GM21737 (cell line): ENCODE measurements around the gene GATAD2A.

Experiments used
- ATAC-seq: cut with Tn5 transposase; IDR thresholded peaks from one replicate; pipeline ENCODE4 v1.9.1; 2021; ENCODE audit warnings: mild to moderate bottlenecking, moderate library complexity; ENCODE audit not compliant: unreplicated experiment

The GATAD2A gene

DNA sequence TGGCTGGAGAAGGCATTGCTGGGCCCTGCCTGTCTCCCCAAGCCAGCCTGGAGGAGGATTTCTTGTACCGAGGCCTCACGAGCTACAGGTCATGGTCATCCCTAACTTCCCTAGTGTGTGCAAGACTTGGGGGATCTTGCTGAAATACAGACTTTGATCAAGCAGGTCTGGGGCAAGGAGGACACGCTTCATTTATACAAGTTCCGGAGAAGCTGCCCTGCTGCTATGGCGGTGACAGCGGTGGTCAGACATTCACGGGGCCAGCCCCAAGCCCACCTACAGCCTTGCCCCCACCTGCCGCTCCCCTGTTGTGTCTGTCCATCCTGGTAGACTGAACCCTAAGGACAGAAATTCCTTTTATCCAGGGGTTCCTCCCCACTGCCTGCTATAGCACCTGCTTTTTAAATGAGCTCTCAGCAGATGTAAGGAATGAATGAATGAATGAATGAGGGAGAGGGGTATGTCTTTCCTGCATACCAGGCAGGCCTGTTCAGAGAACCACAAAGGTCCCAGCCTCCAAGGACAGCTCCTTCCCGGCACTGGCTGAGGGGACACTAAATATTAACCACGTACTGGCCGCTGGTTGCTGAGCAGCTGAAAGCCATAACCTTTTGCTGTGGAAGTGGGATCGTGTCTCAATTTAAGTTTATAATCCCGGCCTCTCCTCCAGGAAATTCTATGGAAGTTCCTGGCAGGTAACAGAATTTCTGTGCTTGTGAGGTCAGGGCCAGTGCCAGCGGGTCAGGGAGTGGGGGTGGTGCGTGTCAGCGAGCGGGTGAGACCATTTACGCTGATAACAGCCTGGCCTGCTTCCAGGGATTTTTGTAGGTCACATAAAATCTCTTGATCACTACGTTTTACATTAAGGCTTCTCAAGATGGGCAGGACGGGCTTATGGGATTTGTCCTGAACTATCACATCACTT, 82.7 kb downstream of the GATAD2A start:
- ATAC-seq = no peak

- ATAC-seq = no peak
These were observed 83.6 kb downstream of the GATAD2A start for GRCh38 chr19:19488875-19489690.

DNA sequence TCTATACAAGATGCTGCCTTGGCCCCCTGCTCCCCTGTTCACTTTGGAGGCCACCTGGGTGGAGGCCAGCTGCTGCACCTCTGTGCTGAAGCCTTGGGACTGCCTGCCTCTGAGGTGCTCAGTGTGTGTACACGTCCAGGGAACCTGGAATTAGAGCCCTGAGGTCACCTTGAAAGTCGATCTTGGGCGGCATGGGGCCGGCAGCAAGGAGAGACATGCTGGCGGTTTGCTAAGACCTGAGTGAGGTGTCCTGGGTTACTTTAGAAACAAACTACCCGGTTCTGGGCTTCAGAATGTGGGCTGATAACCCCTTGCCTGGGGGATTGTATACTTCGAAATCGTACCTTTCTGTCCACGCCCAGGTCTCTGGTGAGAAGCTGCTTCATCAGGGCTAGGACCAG, 84.3 kb downstream of the GATAD2A start:
- no peak for ATAC-seq

DNA sequence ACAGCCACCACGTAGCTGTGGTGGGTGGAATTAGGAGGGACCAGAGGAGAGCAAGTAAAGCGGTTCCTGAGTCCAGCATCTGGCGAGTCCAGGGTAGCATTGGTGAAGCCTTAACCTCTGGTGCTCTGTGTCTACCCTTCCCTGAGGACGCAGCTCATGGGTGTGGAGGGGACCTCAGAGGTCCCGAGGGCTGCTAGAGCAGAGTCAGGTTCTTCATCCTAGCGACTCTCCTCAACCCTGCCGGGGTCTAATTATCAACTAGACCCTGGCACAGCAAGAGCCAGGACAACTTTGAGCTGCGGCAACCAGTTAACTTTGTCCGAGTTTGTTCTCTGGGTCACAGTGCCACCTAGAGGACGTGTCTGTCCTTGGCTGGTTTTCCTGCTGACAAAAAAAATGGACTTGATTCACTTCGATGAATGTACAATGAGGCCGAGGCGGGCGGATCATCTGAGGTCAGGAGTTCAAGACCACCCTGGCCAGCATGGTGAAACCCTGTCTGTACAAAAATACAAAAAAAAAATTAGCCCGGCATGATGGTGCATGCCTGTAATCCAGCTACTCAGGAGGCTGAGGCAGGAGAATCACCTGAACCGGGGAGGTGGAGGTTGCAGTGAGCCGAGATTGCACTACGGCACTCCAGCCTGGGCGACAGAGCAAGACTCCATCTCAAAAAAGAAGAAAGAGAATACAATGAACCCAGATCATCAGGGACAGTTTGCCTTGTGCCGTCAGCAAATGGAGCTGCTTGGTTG, 84.9 kb downstream of the GATAD2A start:
- no peak for ATAC-seq

GRCh38 chr19:19491321-19492025, 86.0 kb downstream of the GATAD2A start:
- no peak for ATAC-seq

GRCh38 chr19:19492026-19492610, 86.6 kb downstream of the GATAD2A start:
- no peak for ATAC-seq

- ATAC-seq = no peak
These were observed 88.5 kb downstream of the GATAD2A start for GRCh38 chr19:19493841-19494546.

GRCh38 chr19:19495614-19496603, 90.4 kb downstream of the GATAD2A start:
- ATAC-seq = no peak

GRCh38 chr19:19498255-19498991, 92.9 kb downstream of the GATAD2A start:
- ATAC-seq = no peak

- ATAC-seq = no peak
These were observed 94.0 kb downstream of the GATAD2A start for GRCh38 chr19:19499272-19499995.

DNA sequence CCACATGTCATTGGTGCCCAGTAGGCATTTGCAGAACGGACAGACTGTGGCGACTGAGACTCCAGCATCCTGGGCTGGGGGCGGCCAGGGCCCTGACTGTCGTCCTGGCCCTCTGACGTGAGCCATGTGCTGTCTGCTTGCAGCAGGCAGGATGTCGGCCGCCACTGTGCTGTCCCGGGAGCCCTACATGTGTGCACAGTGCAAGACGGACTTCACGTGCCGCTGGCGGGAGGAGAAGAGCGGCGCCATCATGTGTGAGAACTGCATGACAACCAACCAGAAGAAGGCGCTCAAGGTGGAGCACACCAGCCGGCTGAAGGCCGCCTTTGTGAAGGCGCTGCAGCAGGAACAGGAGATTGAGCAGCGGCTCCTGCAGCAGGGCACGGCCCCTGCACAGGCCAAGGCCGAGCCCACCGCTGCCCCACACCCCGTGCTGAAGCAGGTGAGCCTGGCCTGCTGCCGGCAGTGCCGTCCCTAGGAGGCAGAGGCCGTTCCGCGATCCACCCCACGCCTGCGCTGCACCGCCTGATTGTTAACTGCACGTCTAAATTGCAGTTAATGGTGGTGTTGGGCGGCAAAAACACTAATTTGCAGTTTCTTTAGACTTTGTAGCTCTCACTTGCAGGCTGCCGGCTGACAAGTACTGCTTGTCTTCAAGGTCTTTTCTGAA, 95.6 kb downstream of the GATAD2A start:
- ATAC-seq = no peak

DNA sequence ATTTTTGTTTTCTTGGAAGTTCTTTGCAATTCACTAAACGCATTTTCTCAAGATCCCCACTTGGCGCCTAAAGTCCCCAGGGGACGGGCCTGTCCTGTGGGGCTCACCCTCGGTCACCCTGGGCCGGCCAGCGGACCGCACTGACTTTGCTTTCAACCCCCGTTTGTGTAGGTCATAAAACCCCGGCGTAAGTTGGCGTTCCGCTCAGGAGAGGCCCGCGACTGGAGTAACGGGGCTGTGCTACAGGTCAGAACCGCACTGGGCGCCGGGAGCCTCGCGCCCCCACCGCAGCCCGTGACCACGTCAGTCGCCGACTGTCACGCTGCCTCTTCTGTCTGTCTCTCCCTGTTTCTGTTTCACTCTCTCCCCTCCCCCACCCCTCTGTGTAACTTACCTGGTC, 96.3 kb downstream of the GATAD2A start:
- no peak for ATAC-seq

- no peak for ATAC-seq
These were observed 96.8 kb downstream of the GATAD2A start for GRCh38 chr19:19502281-19502680.

- no peak for ATAC-seq
These were observed 97.5 kb downstream of the GATAD2A start for GRCh38 chr19:19502808-19503602.

GRCh38 chr19:19504754-19505668, 99.5 kb downstream of the GATAD2A start:
- ATAC-seq = no peak
